Liver (tissue), 9 donors: ENCODE measurements around the gene SYNGR4. TPM values are rescaled to one million over a fixed set of nuclear protein-coding genes. Genes with fewer than 3 reads are reported as not detected.

Experiments used
- DNase-seq: peaks from one replicate; pipeline ENCODE4 v3.0.0-alpha.2; 2017; ENCODE audit warnings: low spot score
- H3K27ac ChIP-seq, 2 donors: one replicate each; pipeline ENCODE4 v1.7.0; 2013; ENCODE audit warnings: inconsistent platforms in 2 of 2, low read length in 2 of 2, control low read depth in 1 of 2, low read depth in 1 of 2, mild to moderate bottlenecking in 1 of 2
- H3K27me3 ChIP-seq, 4 donors: one replicate each; pipeline versions ENCODE4 v1.6.1 to v1.7.0; 2013; ENCODE audit warnings: low read length in 3 of 4, inconsistent platforms in 1 of 4, mild to moderate bottlenecking in 1 of 4, moderate library complexity in 1 of 4; ENCODE audit not compliant: control insufficient read depth in 4 of 4, insufficient read depth in 4 of 4
- H3K36me3 ChIP-seq, 4 donors: one replicate each; pipeline versions ENCODE4 v1.6.1 to v1.7.0; 2013; ENCODE audit warnings: low read length in 3 of 4, mild to moderate bottlenecking in 3 of 4, low read depth in 1 of 4, moderate library complexity in 1 of 4; ENCODE audit not compliant: control insufficient read depth in 4 of 4, insufficient read depth in 3 of 4
- H3K4me1 ChIP-seq, 4 donors: one replicate each; pipeline versions ENCODE4 v1.6.1 to v1.7.0; 2013; ENCODE audit warnings: low read length in 3 of 4, mild to moderate bottlenecking in 3 of 4, moderate library complexity in 1 of 4; ENCODE audit not compliant: control insufficient read depth in 4 of 4, insufficient read depth in 4 of 4
- H3K4me3 ChIP-seq, 3 donors: one replicate each; pipeline versions ENCODE4 v1.6.1 to v1.7.0; 2013; ENCODE audit warnings: low read length in 3 of 3, control low read depth in 1 of 3, low read depth in 1 of 3, mild to moderate bottlenecking in 1 of 3
- H3K9ac ChIP-seq, 2 donors: one replicate each; pipeline ENCODE4 v1.7.0; 2013; ENCODE audit warnings: low read length in 2 of 2, mild to moderate bottlenecking in 2 of 2, moderate library complexity in 2 of 2, control low read depth in 1 of 2, low read depth in 1 of 2
- H3K9me3 ChIP-seq, 4 donors: one replicate each; pipeline versions ENCODE4 v1.6.1 to v1.7.0; 2013; ENCODE audit warnings: low read length in 3 of 4; ENCODE audit not compliant: control insufficient read depth in 4 of 4
- ATF3 ChIP-seq: IDR thresholded peaks from 2 replicates; pipeline ENCODE4 v1.6.1; 2016; ENCODE audit warnings: antibody characterized with exemption
- CTCF ChIP-seq: fragments of 150-350 bp; IDR thresholded peaks from 2 replicates; pipeline ENCODE4 v1.5.1; 2017; ENCODE audit warnings: improper control_type of control experiment, low read depth, low read length; ENCODE audit not compliant: missing input control
- EGR1 ChIP-seq, 2 donors: IDR thresholded peaks; 2 replicates each; pipeline ENCODE4 v1.6.1; 2016 to 2018; ENCODE audit warnings: antibody characterized with exemption in 2 of 2, low read depth in 2 of 2
- FOXA2 ChIP-seq: IDR thresholded peaks from 2 replicates; pipeline ENCODE4 v1.6.1; 2016; ENCODE audit warnings: antibody characterized with exemption
- GABPA ChIP-seq, 2 donors: IDR thresholded peaks in 1 of 2; conservative IDR thresholded peaks in 1 of 2; 2 replicates each; pipeline ENCODE4 v1.6.1; 2016; ENCODE audit warnings: antibody characterized with exemption in 2 of 2, mild to moderate bottlenecking in 1 of 2, moderate library complexity in 1 of 2
- HNF4A ChIP-seq, 2 donors: conservative IDR thresholded peaks; 2 replicates each; pipeline ENCODE4 v1.6.1; 2016; ENCODE audit warnings: antibody characterized with exemption in 2 of 2, mild to moderate bottlenecking in 2 of 2
- HNF4G ChIP-seq: IDR thresholded peaks from 2 replicates; pipeline ENCODE4 v1.6.1; 2016; ENCODE audit warnings: antibody characterized with exemption
- JUND ChIP-seq, 2 donors: IDR thresholded peaks; 2 replicates each; pipeline ENCODE4 v1.6.1; 2016; ENCODE audit warnings: antibody characterized with exemption in 2 of 2
- NR2F2 ChIP-seq: IDR thresholded peaks from 2 replicates; pipeline ENCODE4 v1.6.1; 2016; ENCODE audit warnings: antibody characterized with exemption
- RAD21 ChIP-seq, 2 donors: IDR thresholded peaks; 2 replicates each; pipeline ENCODE4 v1.6.1; 2016; ENCODE audit warnings: antibody characterized with exemption in 2 of 2, mild to moderate bottlenecking in 2 of 2
- REST ChIP-seq: IDR thresholded peaks from 2 replicates; pipeline ENCODE4 v1.6.1; 2016; ENCODE audit warnings: antibody characterized with exemption, mild to moderate bottlenecking
- RXRA ChIP-seq, 2 donors: IDR thresholded peaks; 2 replicates each; pipeline ENCODE4 v1.6.1; 2017 to 2018; ENCODE audit warnings: antibody characterized with exemption in 2 of 2, mild to moderate bottlenecking in 1 of 2
- TAF1 ChIP-seq: conservative IDR thresholded peaks from 2 replicates; pipeline ENCODE4 v1.6.1; 2016; ENCODE audit warnings: antibody characterized with exemption, mild to moderate bottlenecking
- YY1 ChIP-seq: IDR thresholded peaks from 2 replicates; pipeline ENCODE4 v1.6.1; 2016; ENCODE audit warnings: antibody characterized with exemption, mild to moderate bottlenecking
- WGBS: extraction: QIAGEN DNeasy Blood & Tissue Kit; methylation state at CpG from one replicate; pipeline ENCODE4 v1.1.7; 2013; 5-methylcytosine and 5-hydroxymethylcytosine counted together
- polyA plus RNA-seq, 2 donors: library from polyadenylated mRNA; stranded (reverse) in 1 of 2; unstranded in 1 of 2; fragments of 200-250 nt in 1 of 2; fragments of >200 nt in 1 of 2; fragmentation: Nextera tagmentation in 1 of 2; extraction: Ambion mirVana in 1 of 2; gene quantifications; one replicate each; pipeline versions ENCODE4 v1.2.1 to v1.2.3, GENCODE V29; 2013 to 2015
- total RNA-seq, 2 donors: library from RNA; depleted of rRNA; stranded (reverse); fragments of >200 nt; gene quantifications; one replicate each; pipeline ENCODE4 v1.2.3, GENCODE V29; 2014
- TF ChIP-seq, protein P1 (sequence below): IDR thresholded peaks from 2 replicates; pipeline ENCODE4 v1.6.1; 2016; ENCODE audit warnings: antibody characterized with exemption
- donor health status: healthy.
- donor health status: healthy.
- donor health status: healthy.
- donor health status: healthy.
- donor health status: healthy.

SYNGR4 gene
- total and polyA plus RNA-seq, 4 donors = 0.09 TPM; not detected in 3

GRCh38 chr19:48405850-48406249 lies 41.7 kb downstream of the SYNGR4 start:
- 73% methylated on average over 13 of the region's 13 CpGs for WGBS
- no peak for DNase-seq

More at GRCh38 chr19:48405850-48406249, 41.7 kb downstream of the SYNGR4 start:
- Histone ChIP-seq H3K4me1 (peaks cover 0 to 3% (median 0%) of the 10 kb centered on the region in 4 donors), H3K27ac (no peak overlapping the region), H3K4me3 (no peak overlapping the region), H3K9me3 (peaks cover 0 to 3% (median under 1%) of the 10 kb centered on the region in 4 donors), H3K36me3 (no peaks in the 10 kb centered on the region), H3K27me3 (no peaks in the 10 kb centered on the region), H3K9ac (no peak overlapping the region)
- TF ChIP-seq ATF3 (no peak), HNF4A (conservative IDR thresholded peaks at IDR 0.05) (no peak), GABPA (IDR thresholded peaks at IDR 0.05 in 1 of 2, conservative IDR thresholded peaks at IDR 0.05 in 1 of 2) (no peak), NR2F2 (no peak), RXRA (IDR thresholded peaks at IDR 0.05) (no peak), CTCF (no peak), REST (no peak), FOXA2 (no peak), YY1 (no peak), HNF4G (no peak), RAD21 (IDR thresholded peaks at IDR 0.05) (no peak), TAF1 (no peak), JUND (IDR thresholded peaks at IDR 0.05) (no peak), EGR1 (IDR thresholded peaks at IDR 0.05; ENCODE audit: low read depth in 2 of 2) (no peak)
- TF ChIP-seq, protein P1, sequence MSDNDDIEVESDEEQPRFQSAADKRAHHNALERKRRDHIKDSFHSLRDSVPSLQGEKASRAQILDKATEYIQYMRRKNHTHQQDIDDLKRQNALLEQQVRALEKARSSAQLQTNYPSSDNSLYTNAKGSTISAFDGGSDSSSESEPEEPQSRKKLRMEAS = no peak
